ENCODE data around the gene XYLT1. TPM values are rescaled to one million over a fixed set of nuclear protein-coding genes. Genes with fewer than 3 reads are reported as not detected.
"Not testable (repeated sequence)": the region's sequence is repeated elsewhere in the genome, so short reads cannot be mapped to it uniquely, and the experiment has no call there.

Gene XYLT1
- total RNA-seq, 4 donors from 2014 or later, result 5.6 to 14.9 (median 10.8) TPM

DNA sequence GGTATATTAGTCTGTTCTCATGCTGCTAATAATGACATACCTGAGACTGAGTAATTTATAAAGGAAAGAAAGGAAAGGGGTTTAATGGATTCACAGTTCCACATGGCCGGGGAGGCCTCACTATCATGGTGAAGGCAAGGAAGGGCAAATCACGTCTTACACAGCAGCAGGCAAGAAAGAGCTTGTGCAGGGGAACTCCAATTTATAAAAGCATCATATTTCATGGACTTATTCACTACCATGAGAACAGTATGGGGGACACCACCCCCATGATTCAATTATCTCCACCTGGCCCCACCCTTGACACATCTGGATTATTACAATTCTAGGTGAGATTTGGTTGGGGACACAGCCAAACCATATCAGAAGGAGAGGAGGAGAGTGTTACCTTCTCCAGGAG lies 17.7 kb upstream of the XYLT1 start:
- Histone ChIP-seq H3K9me3 (no peaks in the 10 kb centered on the region), H3K4me3 (replicated peaks in 1 of 3) (no peak overlapping the region), H3K27me3 (no peaks in the 10 kb centered on the region), H3K27ac (no peak overlapping the region), H3K4me1 (peaks cover 2 to 4% of the 10 kb centered on the region in 2 donors), H3K36me3 (no peaks in the 10 kb centered on the region)
- WGBS, 2 donors, result 94 to 96% methylated on average over 2 of the region's 2 CpGs
- no peak for DNase-seq
- no peak for TF ChIP-seq POLR2A (IDR thresholded peaks at IDR 0.05)
- TF ChIP-seq, protein P1, sequence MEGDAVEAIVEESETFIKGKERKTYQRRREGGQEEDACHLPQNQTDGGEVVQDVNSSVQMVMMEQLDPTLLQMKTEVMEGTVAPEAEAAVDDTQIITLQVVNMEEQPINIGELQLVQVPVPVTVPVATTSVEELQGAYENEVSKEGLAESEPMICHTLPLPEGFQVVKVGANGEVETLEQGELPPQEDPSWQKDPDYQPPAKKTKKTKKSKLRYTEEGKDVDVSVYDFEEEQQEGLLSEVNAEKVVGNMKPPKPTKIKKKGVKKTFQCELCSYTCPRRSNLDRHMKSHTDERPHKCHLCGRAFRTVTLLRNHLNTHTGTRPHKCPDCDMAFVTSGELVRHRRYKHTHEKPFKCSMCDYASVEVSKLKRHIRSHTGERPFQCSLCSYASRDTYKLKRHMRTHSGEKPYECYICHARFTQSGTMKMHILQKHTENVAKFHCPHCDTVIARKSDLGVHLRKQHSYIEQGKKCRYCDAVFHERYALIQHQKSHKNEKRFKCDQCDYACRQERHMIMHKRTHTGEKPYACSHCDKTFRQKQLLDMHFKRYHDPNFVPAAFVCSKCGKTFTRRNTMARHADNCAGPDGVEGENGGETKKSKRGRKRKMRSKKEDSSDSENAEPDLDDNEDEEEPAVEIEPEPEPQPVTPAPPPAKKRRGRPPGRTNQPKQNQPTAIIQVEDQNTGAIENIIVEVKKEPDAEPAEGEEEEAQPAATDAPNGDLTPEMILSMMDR (IDR thresholded peaks at IDR 0.05), result no peak
- intact Hi-C loops (cut with DNase I), result no loop called here

DNA sequence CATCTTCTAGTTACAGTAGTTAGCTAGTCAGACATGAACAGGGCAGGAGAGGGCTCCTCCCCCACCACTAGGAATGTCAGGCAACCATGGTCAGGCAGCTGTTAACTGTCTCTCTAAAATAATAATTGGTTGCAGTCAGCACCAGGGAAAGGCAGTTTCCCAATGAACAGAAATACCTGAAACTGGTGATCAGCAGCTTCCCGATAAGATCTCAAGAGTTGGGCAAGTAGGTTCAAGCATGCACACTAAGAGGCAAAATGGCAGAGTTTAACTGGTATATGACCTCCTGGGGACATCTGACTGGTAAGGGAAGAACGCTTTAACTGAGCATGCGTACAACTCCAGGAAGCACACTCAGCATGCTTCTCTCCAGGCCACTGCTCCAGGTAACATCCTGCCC lies 12.6 kb upstream of the XYLT1 start:
- TF ChIP-seq, protein P1 (IDR thresholded peaks at IDR 0.05), result no peak
- intact Hi-C loops (cut with DNase I), result no loop called here
- Histone ChIP-seq H3K36me3 (no peaks in the 10 kb centered on the region), H3K4me3 (replicated peaks in 1 of 3) (no peak overlapping the region), H3K4me1 (peaks cover 4 to 7% of the 10 kb centered on the region in 2 donors), H3K27ac (peak overlapping the region; percentile 62 to 77 (median 68)), H3K9me3 (no peaks in the 10 kb centered on the region), H3K27me3 (no peaks in the 10 kb centered on the region)
- WGBS, 2 donors, result 31 to 53% methylated on average over 3 of the region's 3 CpGs
- DNase-seq, result peak; percentile 69 to 70

DNA sequence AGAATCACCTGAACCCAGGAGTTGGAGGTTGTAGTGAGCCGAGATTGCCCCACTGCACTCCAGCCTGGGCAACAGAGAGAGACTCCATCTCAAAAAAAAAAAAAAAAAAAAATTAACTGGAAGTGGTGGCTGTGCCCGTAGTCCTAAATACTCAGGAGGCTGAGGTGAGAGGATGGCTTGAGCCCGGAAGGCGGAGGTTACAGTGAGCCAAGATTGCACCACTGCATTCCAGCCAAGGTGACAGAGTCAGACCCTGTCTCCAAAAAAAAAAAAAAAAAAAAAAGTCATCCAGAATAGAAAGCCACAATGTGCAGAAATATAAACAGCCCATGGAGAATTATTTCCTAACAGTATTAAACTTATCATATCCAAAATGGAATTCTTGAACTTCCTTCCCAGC lies 11.6 kb upstream of the XYLT1 start:
- WGBS, 2 donors, result 96% methylated on average over 4 of the region's 4 CpGs
- H3K9me3 ChIP-seq; intact Hi-C loops (cut with DNase I); H3K27me3 ChIP-seq; DNase-seq; H3K4me3 ChIP-seq (replicated peaks in 1 of 3); H3K4me1 ChIP-seq; H3K36me3 ChIP-seq: not testable (repeated sequence)
- H3K27ac ChIP-seq, result peak overlapping the region; percentile 62 to 77 (median 68)

DNA sequence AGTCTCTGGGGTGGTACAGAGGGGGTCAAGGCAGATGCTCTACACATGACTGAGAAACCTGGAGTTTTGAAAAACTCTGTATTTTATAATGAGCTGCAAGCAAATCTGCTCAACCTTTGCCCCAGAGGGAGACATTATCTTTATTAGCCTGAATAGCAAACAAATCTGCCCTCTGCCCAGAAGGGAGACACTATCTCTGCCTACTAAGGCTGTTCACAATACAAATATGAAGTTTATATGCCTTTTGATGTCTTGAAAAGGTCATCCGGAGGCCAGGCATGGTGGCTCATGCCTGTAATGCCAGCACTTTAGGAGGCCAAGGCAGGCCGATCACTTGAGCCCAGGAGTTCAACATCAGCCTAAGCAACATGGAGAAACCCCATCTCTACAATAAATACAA lies 11.0 kb upstream of the XYLT1 start:
- no peak for DNase-seq
- 92 to 100% methylated on average over 2 of the region's 2 CpGs for WGBS, 2 donors
- TF ChIP-seq, protein P1 (IDR thresholded peaks at IDR 0.05), result no peak
- no peak for TF ChIP-seq POLR2A (IDR thresholded peaks at IDR 0.05)
- Histone ChIP-seq H3K4me1 (peaks cover 6 to 7% of the 10 kb centered on the region in 2 donors), H3K4me3 (replicated peaks in 1 of 3) (no peak overlapping the region), H3K9me3 (no peaks in the 10 kb centered on the region), H3K36me3 (no peaks in the 10 kb centered on the region), H3K27me3 (no peaks in the 10 kb centered on the region), H3K27ac (no peak overlapping the region)
- intact Hi-C loops (cut with DNase I), result no loop called here

DNA sequence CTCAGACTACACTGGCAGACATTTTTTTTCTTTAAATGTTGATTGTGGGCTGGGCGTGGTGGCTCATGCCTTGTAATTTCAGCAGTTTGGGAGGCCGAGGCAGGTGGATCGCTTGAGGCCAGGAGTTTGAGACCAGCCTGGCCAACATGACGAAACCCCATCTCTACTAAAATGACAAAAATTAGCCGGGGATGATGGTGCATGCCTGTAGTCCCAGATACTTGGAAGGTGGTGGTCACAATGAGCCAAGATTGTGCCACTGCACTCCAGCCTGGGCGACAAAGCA lies 6.4 kb upstream of the XYLT1 start:
- DNase-seq; H3K4me1 ChIP-seq; H3K36me3 ChIP-seq; H3K9me3 ChIP-seq; H3K27ac ChIP-seq; H3K4me3 ChIP-seq (replicated peaks in 1 of 3); H3K27me3 ChIP-seq: not testable (repeated sequence)
- WGBS, 2 donors, result 90 to 96% methylated on average over 6 of the region's 6 CpGs
- intact Hi-C loops (cut with DNase I), result loop anchor here (5.0 kb wide), 1 partner anchor 100 kb away; no protein-coding TSS in a partner anchor

DNA sequence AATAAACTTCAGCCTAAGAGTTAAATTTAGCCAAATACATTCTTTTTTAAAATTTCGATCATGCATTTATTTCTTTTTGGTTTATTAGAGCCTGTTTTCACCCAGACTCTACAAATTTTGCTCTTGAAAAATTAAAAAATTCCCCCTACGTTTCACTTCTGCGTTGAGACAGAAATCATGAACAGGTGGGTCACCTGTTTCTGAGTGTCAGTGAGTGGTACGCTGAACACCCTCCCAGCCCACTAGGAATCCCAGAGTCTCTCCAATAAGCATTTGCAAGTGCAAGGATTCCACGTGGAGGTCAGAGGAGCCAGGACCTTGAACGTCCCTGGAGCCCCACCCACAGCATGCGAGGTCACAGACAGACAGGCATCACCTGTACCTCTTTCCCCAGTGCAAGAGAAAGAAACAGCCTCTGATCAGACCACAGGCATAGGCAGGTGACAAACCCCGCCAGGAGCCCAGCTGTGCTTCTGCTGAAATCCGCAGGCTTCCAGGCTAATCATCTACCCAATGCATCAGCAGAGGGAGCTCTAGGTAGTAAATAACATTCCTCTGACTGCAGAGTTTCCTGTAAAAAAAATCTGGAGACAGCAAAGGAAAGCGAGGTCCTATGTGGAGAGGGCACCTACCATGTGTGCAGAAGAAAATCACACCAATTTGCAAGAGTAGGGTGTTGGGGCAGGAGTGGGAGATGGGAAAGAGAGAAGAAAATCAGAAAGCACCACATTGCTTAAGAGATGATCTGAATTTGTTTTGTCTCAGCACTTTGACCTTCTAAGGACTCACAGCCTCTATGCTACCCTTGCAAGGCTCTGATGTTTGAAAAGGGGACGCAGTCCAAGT lies 5.9 kb upstream of the XYLT1 start:
- Histone ChIP-seq H3K4me3 (replicated peaks in 1 of 3) (no peak overlapping the region), H3K27me3 (no peaks in the 10 kb centered on the region), H3K36me3 (no peaks in the 10 kb centered on the region), H3K9me3 (no peaks in the 10 kb centered on the region), H3K4me1 (peaks cover 0 to 6% of the 10 kb centered on the region in 2 donors), H3K27ac (no peak overlapping the region)
- no peak for TF ChIP-seq POLR2A (IDR thresholded peaks at IDR 0.05)
- TF ChIP-seq, protein P1 (IDR thresholded peaks at IDR 0.05), result peak in 5 of 6 experiments; percentile 19 to 79 (median 62)
- 42 to 46% methylated on average over 11 of the region's 11 CpGs for WGBS, 2 donors
- intact Hi-C loops (cut with DNase I), result loop anchor here (5.0 kb wide), 1 partner anchor 101 kb away; no protein-coding TSS in a partner anchor
- DNase-seq, result peak; percentile 57 to 61

All from thyroid gland (tissue), 4 donors.